Kidney capillary endothelial cell (primary cell): ENCODE data around the gene CCNG1.

Experiments
- DNase-seq: peaks from one replicate; pipeline ENCODE4 v3.0.0-alpha.2; 2018; ENCODE audit warnings: low spot score

CCNG1 gene

GRCh38 chr5:163489745-163490075 is 52.3 kb downstream of the CCNG1 start:
- no peak for DNase-seq
